Prostate gland (tissue), 2 donors: ENCODE data around the gene STPG3. TPM values are rescaled to one million over a fixed set of nuclear protein-coding genes. Genes with fewer than 3 reads are reported as not detected.
A peak's percentile ranks its signal among the peaks of the same experiment; 100 is the strongest.
"Not testable (repeated sequence)": the region's sequence is repeated elsewhere in the genome, so short reads cannot be mapped to it uniquely, and the experiment has no call there.

Source experiments
- DNase-seq: peaks from one replicate; pipeline ENCODE4 v3.0.0-alpha.2; 2019; ENCODE audit warnings: low spot score
- H3K27ac ChIP-seq, 2 donors: fragments of 200-600 bp; sonication (generic); 2 replicates each; pipeline ENCODE4 v1.5.1; 2017 to 2019
- H3K27me3 ChIP-seq: fragments of 200-600 bp; sonication (generic); replicated peaks from 2 replicates; pipeline ENCODE4 v1.5.1; 2019; ENCODE audit not compliant: insufficient read depth
- H3K36me3 ChIP-seq, 2 donors: fragments of 200-600 bp; sonication (generic); 1 replicate in 1 of 2; 2 replicates in 1 of 2; pipeline versions ENCODE4 v1.5.1 to v1.8.1; 2017 to 2019
- H3K4me1 ChIP-seq: fragments of 200-600 bp; sonication (generic); replicated peaks from 2 replicates; pipeline ENCODE4 v1.5.1; 2019
- H3K4me3 ChIP-seq, 2 donors: fragments of 200-600 bp; sonication (generic); 2 replicates each; pipeline ENCODE4 v1.5.1; 2017 to 2019
- H3K9me3 ChIP-seq: fragments of 200-600 bp; sonication (generic); 2 replicates; pipeline ENCODE4 v1.5.1; 2017
- POLR2A ChIP-seq: fragments of 450-650 bp; IDR thresholded peaks from one replicate; pipeline ENCODE4 v1.6.1; 2016; ENCODE audit warnings: antibody characterized with exemption, mild to moderate bottlenecking
- POLR2AphosphoS5 ChIP-seq: sonication (generic); formaldehyde crosslinking; IDR thresholded peaks from one replicate; pipeline ENCODE4 v1.6.1; 2017; ENCODE audit warnings: antibody characterized with exemption
- WGBS: methylation state at CpG from one replicate; pipeline ENCODE4 v1.1.5; 2018; 5-methylcytosine and 5-hydroxymethylcytosine counted together
- intact Hi-C: fragments of 100-400 bp; cut with DNase I; formaldehyde crosslinking; loops from one replicate; pipeline ENCODE4 v1.14.2; 2022
- total RNA-seq, 2 donors: library from RNA; depleted of rRNA; stranded (reverse); fragments of >200 nt; gene quantifications; one replicate each; pipeline ENCODE4 v1.1.0, GENCODE V29; 2016
- TF ChIP-seq, protein P1 (sequence below), 4 experiments: fragments of 200-600 bp in 2 of 4; fragments of 450-650 bp in 2 of 4; sonication (generic) in 2 of 4; IDR thresholded peaks; 1 replicate in 3 of 4; 2 replicates in 1 of 4; pipeline ENCODE4 v1.5.1; 2016 to 2019; ENCODE audit warnings: antibody characterized with exemption in 4 of 4, mild to moderate bottlenecking in 2 of 4, moderate library complexity in 2 of 4

STPG3 gene
- total RNA-seq, 2 donors from 2014 or later = 4.2 TPM; not detected in 1

GRCh38 chr9:137256856-137257255 is 5.8 kb downstream of the STPG3 start:
- H3K27ac ChIP-seq = no peak overlapping the region
- no peak for DNase-seq
- H3K4me1 ChIP-seq = peaks cover 12% of the 10 kb centered on the region
- no peaks in the 10 kb centered on the region for H3K27me3 ChIP-seq
- 91% methylated on average over 15 of the region's 15 CpGs for WGBS
- TF ChIP-seq, protein P1, sequence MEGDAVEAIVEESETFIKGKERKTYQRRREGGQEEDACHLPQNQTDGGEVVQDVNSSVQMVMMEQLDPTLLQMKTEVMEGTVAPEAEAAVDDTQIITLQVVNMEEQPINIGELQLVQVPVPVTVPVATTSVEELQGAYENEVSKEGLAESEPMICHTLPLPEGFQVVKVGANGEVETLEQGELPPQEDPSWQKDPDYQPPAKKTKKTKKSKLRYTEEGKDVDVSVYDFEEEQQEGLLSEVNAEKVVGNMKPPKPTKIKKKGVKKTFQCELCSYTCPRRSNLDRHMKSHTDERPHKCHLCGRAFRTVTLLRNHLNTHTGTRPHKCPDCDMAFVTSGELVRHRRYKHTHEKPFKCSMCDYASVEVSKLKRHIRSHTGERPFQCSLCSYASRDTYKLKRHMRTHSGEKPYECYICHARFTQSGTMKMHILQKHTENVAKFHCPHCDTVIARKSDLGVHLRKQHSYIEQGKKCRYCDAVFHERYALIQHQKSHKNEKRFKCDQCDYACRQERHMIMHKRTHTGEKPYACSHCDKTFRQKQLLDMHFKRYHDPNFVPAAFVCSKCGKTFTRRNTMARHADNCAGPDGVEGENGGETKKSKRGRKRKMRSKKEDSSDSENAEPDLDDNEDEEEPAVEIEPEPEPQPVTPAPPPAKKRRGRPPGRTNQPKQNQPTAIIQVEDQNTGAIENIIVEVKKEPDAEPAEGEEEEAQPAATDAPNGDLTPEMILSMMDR (IDR thresholded peaks at IDR 0.05) = no peak
- TF ChIP-seq POLR2AphosphoS5 = no peak
- no peak for TF ChIP-seq POLR2A
- H3K9me3 ChIP-seq = no peaks in the 10 kb centered on the region
- H3K36me3 ChIP-seq = no peaks in the 10 kb centered on the region
- no peak overlapping the region for H3K4me3 ChIP-seq
- intact Hi-C loops = no loop called here

DNA sequence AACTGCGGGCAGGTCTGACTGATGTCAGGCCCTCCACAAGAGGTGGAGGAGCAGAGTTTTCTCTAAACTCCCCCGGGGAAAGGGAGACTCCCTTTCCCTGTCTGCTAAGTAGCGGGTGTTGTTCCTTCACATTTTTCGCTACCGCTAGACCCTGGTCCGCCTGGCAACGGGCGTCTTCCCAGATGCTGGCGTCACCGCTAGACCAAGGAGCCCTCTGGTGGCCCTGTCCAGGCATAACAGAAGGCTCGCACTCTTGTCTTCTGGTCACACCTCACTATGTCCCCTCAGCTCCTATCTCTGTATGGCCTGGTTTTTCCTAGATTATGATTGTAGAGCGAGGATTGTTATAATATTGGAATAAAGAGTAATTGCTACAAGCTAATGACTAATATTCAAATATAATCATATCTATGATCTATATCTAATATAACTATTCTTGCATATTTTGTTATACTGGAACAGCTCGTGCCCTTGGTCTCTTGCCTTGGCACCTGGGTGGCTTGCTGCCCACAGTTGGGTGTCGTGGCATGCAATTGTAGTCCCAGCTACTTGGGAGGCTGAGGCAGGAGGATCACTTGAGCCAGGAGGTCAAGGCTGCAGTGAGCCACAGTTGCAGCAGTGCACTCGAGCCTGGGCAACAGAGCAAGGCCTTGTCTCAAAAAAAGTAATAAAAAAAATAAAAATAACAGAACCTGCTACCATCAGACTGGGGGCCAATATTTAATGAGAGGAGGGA is 11.3 kb downstream of the STPG3 start:
- H3K27me3 ChIP-seq, H3K36me3 ChIP-seq, H3K4me3 ChIP-seq, DNase-seq, intact Hi-C loops, H3K27ac ChIP-seq, H3K9me3 ChIP-seq, H3K4me1 ChIP-seq: not testable (repeated sequence)
- 50% methylated on average over 15 of the region's 15 CpGs for WGBS
- peak; percentile 7 for TF ChIP-seq POLR2AphosphoS5
- TF ChIP-seq, protein P1 (IDR thresholded peaks at IDR 0.05) = peak in 2 of 4 experiments; percentile 40 to 50

- no peak for DNase-seq
- Histone ChIP-seq H3K9me3 (no peaks in the 10 kb centered on the region), H3K27ac (no peak overlapping the region), H3K27me3 (no peaks in the 10 kb centered on the region), H3K4me1 (no peaks in the 10 kb centered on the region), H3K36me3 (peaks cover 0 to 7% of the 10 kb centered on the region in 2 donors), H3K4me3 (no peak overlapping the region)
- TF ChIP-seq POLR2AphosphoS5 = no peak
- TF ChIP-seq, protein P1 (IDR thresholded peaks at IDR 0.05) = no peak
- intact Hi-C loops = no loop called here
- WGBS = 85% methylated on average over 24 of the region's 24 CpGs
Observed at GRCh38 chr9:137262909-137263285, 11.8 kb downstream of the STPG3 start.

- no peaks in the 10 kb centered on the region for H3K27me3 ChIP-seq
- H3K27ac ChIP-seq = no peak overlapping the region
- TF ChIP-seq, protein P1 (IDR thresholded peaks at IDR 0.05) = no peak
- TF ChIP-seq POLR2AphosphoS5 (no peak), POLR2A (no peak)
- H3K9me3 ChIP-seq = no peaks in the 10 kb centered on the region
- intact Hi-C loops = no loop called here
- 89% methylated on average over 8 of the region's 10 CpGs for WGBS
- no peak for DNase-seq
- H3K4me3 ChIP-seq = no peak overlapping the region
- peaks cover 0 to 7% of the 10 kb centered on the region in 2 donors for H3K36me3 ChIP-seq
- H3K4me1 ChIP-seq = peaks cover 3% of the 10 kb centered on the region
Observed at GRCh38 chr9:137263506-137263905, 12.4 kb downstream of the STPG3 start.

GRCh38 chr9:137264067-137264466 is 13.0 kb downstream of the STPG3 start:
- peaks cover 9% of the 10 kb centered on the region for H3K4me1 ChIP-seq

More at GRCh38 chr9:137264067-137264466, 13.0 kb downstream of the STPG3 start:
- 97% methylated on average over 22 of the region's 22 CpGs for WGBS
- intact Hi-C loops = no loop called here
- Histone ChIP-seq H3K4me3 (no peak overlapping the region), H3K27ac (no peak overlapping the region), H3K36me3 (peaks cover 0 to 7% of the 10 kb centered on the region in 2 donors), H3K27me3 (no peaks in the 10 kb centered on the region), H3K9me3 (no peaks in the 10 kb centered on the region)
- DNase-seq = no peak
- TF ChIP-seq, protein P1 (IDR thresholded peaks at IDR 0.05) = no peak
- TF ChIP-seq POLR2A (no peak), POLR2AphosphoS5 (no peak)
